Upper lobe of left lung (tissue), 4 donors: ENCODE measurements around the gene SPRED3.

Source experiments
- POLR2AphosphoS5 ChIP-seq, 2 donors: sonication (generic); formaldehyde crosslinking; IDR thresholded peaks; one replicate each; pipeline ENCODE4 v1.5.1; 2017; ENCODE audit warnings: antibody characterized with exemption in 2 of 2
- TF ChIP-seq, protein P1 (sequence below), 6 experiments: fragments of 450-650 bp in 4 of 6; fragments of 200-600 bp in 2 of 6; sonication (generic) in 2 of 6; IDR thresholded peaks; one replicate each; pipeline ENCODE4 v1.5.1; 2016 to 2019; ENCODE audit warnings: antibody characterized with exemption in 6 of 6

DNA sequence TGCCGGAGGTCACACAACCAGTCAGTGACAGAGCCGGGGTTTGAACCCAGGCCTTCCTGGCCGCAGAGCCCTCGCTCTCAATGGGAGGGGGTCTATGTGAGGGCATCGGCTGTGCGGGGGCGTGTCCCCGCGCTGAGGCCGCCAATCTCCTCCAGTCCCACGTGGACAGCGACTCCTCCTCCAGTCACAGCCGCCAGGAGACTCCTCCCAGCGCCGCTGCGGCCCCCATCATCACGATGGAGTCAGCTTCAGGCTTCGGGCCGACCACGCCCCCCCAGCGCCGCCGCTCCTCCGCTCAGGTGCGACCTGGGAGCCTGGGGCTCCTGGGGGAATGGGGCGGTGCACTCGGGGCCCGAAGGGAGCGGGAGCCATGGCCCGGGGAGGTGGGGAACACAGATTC is 6.0 kb downstream of the SPRED3 start:
- TF ChIP-seq POLR2AphosphoS5 (IDR thresholded peaks at IDR 0.05), result no peak
- TF ChIP-seq, protein P1, sequence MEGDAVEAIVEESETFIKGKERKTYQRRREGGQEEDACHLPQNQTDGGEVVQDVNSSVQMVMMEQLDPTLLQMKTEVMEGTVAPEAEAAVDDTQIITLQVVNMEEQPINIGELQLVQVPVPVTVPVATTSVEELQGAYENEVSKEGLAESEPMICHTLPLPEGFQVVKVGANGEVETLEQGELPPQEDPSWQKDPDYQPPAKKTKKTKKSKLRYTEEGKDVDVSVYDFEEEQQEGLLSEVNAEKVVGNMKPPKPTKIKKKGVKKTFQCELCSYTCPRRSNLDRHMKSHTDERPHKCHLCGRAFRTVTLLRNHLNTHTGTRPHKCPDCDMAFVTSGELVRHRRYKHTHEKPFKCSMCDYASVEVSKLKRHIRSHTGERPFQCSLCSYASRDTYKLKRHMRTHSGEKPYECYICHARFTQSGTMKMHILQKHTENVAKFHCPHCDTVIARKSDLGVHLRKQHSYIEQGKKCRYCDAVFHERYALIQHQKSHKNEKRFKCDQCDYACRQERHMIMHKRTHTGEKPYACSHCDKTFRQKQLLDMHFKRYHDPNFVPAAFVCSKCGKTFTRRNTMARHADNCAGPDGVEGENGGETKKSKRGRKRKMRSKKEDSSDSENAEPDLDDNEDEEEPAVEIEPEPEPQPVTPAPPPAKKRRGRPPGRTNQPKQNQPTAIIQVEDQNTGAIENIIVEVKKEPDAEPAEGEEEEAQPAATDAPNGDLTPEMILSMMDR (IDR thresholded peaks at IDR 0.05), result no peak
